NOMO-1 treated with DMSO at 0.1 percent for 48 hours (cell line): ENCODE measurements around the gene CYTH3.
"Not testable (repeated sequence)": the region's sequence is repeated elsewhere in the genome, so short reads cannot be mapped to it uniquely, and the experiment has no call there.

Experiments
- DNase-seq: peaks from one replicate; lab custom pipeline; 2025; ENCODE audit not compliant: unreplicated experiment; lab: John Stamatoyannopoulos, UW

Gene CYTH3

DNA sequence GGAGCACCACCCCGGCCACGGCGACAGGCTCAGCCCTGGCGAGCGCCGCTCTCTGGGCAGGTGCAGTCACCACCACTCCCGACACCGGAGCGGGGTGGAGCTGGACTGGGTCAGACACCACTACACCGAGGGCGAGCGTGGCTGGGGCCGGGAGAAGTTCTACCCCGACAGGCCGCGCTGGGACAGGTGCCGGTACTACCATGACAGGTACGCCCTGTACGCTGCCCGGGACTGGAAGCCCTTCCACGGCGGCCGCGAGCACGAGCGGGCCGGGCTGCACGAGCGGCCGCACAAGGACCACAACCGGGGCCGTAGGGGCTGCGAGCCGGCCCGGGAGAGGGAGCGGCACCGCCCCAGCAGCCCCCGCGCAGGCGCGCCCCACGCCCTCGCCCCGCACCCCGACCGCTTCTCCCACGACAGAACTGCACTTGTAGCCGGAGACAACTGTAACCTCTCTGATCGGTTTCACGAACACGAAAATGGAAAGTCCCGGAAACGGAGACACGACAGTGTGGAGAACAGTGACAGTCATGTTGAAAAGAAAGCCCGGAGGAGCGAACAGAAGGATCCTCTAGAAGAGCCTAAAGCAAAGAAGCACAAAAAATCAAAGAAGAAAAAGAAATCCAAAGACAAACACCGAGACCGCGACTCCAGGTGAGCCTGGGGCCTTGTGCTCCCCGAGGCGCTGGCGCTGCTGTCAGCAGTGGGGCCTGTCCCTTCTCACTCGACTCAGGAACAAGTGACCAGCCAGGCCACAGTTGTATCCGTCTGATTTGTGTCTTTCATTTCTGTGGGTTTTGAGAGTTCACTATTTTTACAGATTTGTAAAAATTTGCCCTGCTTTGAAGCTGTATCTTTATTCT lies 117.7 kb downstream of the CYTH3 start:
- no peak for DNase-seq

DNA sequence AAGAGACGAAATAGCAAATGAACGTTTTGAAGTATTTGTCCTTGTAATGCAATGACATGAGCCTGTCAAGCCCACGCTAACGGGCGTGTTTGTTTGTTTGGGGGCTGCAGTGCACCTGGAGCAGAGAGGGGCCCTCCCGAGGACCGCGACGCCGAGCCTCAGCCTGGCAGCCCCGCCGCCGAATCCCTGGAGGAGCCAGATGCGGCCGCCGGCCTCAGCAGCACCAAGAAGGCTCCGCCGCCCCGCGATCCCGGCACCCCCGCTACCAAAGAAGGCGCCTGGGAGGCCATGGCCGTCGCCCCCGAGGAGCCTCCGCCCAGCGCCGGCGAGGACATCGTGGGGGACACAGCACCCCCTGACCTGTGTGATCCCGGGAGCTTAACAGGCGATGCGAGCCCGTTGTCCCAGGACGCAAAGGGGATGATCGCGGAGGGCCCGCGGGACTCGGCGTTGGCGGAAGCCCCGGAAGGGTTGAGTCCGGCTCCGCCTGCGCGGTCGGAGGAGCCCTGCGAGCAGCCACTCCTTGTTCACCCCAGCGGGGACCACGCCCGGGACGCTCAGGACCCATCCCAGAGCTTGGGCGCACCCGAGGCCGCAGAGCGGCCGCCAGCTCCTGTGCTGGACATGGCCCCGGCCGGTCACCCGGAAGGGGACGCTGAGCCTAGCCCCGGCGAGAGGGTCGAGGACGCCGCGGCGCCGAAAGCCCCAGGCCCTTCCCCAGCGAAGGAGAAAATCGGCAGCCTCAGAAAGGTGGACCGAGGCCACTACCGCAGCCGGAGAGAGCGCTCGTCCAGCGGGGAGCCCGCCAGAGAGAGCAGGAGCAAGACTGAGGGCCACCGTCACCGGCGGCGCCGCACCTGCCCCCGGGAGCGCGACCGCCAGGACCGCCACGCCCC lies 118.5 kb downstream of the CYTH3 start:
- DNase-seq, result no peak

DNA sequence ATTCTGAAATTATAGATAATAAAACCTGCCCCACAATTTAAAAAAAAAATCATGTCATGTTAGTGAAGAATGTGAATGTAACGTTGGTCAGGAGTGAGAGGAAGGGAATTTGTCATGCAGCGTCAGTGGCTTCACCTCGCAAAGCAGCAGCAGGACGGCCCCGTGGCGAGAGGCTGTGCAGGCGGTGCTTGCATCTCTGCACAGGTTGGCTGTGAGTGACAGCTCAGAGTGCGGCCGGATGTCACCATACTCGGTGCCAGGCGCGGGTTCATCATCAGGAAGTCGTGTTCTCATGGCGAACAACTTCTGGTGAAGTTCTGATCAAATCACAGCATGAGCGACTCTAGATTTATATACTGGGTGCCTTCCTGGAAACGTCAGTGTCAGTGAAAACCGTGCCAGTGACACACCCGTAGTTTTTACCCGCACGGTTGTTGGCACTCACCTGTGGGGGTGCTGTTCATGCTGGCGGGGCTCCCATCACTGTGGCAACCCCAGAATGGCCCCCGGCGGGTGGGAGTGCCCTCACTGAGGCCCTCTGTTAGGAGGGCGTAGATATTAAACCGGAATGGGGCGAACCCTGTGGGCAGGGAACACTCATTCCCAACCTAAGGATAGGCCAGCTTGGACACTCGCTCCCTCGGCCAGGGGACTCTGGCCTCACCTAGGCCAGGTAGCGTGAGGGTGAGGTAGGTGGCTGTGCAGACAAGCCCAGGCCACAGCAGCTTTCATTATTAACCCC lies 120.3 kb downstream of the CYTH3 start:
- DNase-seq, result no peak

DNA sequence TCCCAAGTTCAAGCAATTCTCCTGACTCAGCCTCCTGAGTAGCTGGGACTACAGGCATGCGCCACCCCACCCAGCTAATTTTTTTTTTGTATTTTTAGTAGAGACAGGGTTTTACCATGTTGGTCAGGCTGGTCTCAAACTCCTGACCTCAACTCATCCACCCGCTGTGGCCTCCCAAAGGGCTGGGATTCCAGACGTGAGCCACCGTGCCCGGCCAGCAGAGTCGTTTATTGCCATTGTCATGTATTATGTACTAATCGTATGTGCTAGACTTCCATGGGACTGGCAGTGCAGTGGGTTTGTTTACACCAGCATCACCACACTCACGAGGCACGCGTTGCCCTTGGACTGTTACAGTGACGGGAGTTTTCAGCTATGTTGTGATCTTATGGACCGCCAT lies 120.9 kb downstream of the CYTH3 start:
- DNase-seq, result not testable (repeated sequence)

DNA sequence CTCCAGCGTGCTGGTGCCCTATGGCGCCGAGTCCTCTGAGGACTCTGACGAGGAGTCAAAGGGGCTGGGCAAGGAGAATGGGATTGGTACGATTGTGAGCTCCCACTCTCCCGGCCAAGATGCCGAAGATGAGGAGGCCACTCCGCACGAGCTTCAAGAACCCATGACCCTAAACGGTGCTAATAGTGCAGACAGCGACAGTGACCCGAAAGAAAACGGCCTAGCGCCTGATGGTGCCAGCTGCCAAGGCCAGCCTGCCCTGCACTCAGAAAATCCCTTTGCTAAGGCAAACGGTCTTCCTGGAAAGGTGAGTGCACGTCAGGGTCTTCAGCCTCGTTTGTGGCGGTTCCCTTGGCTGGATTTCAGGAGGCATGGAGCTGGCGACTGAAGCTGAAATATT lies 122.4 kb downstream of the CYTH3 start:
- no peak for DNase-seq

DNA sequence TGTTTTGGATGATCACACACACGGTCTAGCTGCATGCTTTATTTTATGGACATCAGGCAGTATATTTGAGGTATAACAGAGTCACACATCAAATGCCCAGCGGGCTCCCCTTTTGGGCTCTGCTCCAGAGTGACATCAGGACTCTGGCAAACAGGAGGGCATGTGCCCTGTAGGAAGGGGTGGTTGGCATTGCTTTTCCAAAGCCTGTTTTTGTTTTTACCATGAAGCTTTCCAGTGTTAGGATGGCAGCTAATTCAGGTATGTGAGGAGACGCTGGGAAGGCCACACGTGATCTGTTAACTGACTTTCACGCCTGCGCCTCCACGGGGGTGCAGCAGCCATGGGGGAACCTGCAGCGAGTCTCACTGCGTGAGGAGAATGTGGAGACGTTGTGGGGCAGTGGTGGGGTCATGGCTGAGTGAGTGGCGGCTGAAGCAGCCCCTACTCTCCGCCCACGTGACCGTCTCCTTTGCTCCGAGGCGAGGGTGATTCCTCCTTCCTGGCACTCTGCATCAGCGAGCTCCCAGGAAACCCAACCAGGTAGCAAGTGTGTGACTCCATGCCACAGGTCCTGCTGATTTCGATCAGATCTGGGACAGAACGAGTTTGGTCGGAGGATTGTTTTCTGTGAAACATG lies 123.6 kb downstream of the CYTH3 start:
- no peak for DNase-seq

DNA sequence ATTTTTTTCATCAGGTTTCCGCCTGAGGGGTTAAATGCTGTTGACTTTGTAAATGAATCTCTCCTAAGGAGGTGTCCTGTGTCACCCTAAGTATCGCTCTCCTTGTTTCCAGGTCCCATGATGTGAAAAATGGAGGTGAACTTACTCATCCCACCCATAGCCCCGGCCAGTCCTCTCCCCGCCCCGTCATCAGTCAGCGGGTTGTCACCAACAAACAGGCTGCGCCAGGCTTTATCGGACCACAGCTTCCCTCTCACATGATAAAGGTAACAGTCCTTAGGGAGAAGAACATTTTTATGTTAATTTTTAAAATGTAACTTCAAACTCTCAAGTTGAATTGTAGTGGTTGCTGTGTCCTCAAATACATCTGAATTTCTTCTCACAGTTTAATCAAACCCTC lies 124.8 kb downstream of the CYTH3 start:
- no peak for DNase-seq

DNA sequence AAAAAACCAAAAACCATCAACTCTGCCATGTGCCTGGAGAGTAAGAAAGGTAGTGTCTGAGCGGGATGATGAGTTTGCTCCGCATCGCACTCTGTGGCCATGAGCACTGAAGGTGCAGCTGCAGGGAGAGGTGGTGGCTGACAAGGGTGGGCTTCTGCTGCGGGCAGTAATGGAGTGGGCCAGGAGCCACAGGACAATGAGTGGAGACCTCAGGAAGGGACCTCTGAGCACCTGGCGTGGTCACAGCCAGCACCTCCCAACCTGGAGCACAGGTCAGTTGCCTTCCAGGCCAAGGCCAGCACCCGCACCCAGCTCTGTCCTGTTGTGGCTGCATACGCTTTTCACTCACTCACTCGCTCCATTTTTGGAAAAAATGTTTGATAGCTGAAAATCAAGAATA lies 125.8 kb downstream of the CYTH3 start:
- DNase-seq, result no peak

DNA sequence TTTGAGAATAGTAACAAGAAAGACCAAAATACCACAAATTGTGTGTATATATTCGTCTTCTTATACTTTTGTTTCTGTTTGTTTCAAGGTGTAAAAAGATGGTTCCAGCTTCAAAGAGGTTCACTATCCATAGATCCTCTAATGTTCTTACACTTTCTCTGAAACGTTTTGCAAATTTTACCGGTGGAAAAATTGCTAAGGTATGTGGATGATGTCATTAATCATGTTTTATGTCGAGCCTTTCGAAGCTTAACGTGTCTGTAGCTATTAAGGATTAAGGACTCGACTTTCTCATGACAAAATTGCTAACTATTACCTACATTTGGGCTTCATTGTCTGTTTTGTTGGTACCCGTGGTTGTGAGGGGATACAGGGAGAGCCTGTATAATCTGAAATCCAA lies 128.4 kb downstream of the CYTH3 start:
- no peak for DNase-seq

DNA sequence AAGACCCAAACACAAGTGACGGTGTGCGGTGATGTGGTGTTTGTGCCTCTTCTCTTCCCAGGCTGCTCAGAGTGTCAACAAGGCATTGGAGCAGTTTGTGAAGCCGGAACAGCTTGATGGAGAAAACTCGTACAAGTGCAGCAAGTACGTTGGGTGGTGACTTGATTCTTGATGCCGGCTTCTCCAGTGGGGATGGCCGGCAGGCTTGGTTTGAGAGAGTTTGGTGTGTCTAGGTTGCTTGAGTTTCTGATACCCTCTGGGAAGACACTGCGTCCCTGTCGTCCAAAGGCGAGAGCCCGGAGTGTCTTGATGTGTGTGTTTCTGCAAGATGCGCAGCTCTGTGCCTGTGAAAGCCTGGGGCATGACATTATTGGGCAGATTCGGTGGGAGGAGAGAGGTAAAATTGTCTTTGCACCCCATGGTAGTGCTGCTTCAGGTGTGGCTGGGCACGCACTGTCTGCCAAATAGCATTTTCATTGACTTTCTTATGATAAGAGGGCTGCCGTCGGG lies 129.5 kb downstream of the CYTH3 start:
- DNase-seq, result no peak

DNA sequence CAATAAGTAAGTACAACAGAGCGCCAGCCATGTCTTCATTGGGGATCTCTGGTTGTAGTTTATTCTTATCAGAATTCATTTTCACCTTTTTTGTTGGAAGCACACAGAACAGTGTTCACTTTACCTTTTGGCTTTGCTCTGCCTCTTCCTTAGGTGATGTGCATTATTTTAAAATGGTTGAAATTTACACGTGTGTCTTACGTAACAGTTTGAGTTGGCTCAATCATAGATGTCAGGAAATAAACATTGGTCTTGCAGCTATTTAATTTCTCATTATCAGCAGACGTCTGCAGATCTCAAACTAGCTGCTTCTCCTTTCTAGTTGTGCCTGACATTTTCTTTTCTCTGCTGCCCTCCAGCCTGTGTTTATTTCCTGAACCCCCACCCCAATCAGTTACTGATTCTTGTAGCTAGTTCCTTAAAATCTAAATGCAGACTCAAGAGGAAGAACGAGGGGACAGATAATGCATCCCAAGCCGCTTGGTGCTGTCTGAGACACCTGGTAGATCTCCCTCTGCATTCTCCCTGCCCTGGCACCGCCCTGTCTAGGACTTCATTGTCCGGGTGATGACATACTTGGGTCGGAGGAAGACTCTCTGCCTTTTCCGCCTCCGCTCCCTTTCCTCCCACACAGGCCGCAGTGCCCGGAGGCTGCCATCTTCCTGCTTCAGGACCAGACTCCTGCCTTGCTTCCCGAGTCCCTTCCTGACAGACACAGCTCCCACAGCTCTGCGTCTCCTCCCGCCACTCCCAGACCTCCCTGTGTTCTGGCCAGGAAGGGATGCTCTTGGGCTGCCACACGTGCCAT lies 133.0 kb downstream of the CYTH3 start:
- peak; percentile 85 for DNase-seq

DNA sequence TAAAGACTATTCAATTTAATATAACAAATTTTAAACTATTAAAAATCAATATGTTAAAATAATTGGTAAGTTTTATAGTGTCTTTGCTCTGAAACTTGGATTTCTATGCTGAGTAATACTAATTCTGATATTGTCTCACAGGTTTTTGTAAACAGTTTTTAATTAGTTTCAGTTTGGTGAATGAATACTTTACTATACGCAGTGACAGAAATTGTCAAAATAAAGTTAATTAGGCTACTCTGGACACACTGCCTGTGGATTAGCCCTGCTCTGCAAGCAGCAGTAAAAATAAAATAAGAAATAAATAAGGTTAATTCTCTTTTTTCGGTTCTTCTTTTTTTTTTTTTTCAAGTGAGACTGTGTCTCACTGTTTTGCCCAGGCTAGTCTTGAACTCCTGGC lies 135.9 kb downstream of the CYTH3 start:
- no peak for DNase-seq

DNA sequence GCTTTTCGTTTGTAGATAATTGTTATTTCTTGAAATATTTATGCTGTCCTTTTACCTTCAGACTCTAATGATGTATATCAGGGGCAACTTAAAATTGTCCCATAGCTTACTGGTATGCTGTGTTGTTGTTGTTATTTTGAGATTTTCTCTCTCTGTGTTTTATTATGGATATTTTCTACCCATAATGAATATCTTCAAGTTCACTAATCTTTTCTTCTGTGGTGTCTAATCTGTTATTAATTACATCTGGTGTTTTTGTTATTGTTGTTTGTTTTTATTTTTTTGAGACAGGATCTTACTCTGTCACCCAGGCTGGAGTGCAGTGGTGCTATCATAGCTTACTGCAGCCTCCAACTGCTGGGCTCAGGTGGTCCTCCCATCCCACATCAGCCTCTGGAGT lies 139.2 kb downstream of the CYTH3 start:
- DNase-seq, result no peak

DNA sequence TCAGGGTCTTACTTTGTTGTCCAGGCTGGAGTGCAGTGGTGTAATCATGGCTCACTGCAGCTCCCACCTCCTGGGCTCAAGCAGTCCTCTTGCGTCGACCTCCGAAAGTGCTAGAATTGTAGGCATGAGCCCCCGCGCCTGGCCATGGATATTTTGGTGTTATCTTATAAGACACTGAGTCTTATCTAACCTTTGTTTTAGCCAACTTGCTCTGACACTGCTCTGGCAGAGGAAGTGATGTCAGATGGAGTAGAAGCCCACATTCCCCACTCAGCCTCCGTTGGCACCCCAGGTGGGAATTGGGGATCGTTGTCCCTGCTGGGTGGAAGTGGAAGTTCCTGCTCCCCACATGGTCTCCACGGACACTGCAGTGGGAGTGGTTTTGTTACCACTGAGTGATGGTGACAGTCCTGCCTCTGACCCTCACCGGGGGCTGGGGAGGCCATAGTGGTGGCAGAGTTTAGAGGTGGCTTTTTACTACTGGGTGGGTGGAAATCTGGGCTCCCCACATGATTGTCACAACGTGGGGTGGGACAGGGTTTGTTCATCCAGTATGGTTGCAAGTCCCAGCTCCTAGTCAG lies 142.3 kb downstream of the CYTH3 start:
- DNase-seq, result no peak

DNA sequence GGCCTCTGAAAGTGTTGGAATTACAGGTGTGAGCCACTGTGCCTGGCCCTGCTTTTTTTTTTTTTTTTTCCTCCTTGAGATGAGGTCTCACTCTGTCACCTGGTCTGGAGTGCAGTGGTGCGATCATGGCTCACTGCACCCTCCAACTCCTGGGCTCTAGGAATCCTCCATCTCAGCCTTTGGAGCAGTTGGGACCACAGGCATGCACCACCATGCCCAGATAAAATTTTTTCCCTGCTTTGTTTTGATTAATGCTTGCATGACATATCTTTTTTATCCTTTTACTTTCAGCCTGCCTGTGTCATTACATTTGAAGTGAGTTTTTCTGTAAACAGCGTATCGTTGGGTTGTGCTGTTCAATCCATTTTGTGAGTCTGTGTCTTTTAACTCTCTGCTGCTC lies 144.2 kb downstream of the CYTH3 start:
- no peak for DNase-seq

DNA sequence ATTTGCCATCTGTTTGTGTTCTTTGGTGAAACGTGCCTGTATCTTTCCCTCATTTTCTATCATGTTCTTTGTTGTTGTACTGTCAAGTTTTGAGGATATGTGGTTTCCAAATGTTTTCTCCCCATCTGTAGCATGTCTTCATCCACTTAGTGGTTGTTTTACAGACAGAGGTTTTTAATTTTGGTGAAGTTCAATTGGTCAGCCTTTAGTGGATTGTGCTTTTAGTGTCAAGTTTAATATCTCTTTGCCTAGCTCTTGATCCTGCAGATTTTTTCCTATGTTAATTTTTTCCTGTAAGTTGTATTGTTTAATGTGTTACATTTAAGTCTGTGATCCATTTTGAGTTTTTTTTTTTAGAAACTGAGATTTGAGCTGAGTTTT lies 145.3 kb downstream of the CYTH3 start:
- DNase-seq, result no peak

DNA sequence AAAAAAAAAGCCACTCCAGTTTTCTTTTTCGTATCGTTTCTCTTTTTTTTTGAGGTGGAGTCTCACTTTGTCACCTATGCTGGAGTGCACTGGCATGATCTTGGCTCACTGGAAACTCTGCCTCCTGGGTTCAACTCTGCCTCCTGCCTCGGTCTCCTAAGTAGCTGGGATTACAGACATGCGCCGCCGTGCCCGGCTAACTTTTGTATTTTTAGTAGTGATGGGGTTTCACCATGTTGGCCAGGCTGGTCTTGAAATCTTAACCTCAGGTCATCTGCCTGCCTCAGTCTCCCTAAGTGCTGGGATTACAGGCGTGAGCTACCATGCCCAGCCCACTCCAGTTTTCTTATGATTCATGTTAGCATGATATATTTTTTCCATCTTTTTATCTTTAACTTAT lies 148.6 kb downstream of the CYTH3 start:
- no peak for DNase-seq

DNA sequence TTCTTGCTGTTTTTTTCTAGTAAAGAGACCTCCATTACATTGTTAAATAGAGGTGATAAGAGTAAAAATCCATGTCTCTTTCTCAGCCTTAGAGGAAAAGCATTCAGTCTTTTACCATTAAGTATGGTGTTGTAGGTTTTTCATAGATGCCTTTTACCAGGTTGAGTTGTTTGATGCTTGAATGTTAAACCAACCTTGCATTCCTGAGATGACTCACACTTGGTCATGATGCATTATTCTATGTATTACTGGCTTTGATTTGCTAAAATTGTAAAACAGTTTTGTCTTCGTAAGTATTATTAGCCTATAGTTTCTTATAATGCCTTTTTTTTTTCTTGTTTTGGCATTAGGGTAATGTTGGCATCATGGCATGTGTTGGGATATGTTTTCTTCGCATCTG lies 151.3 kb downstream of the CYTH3 start:
- DNase-seq, result no peak

DNA sequence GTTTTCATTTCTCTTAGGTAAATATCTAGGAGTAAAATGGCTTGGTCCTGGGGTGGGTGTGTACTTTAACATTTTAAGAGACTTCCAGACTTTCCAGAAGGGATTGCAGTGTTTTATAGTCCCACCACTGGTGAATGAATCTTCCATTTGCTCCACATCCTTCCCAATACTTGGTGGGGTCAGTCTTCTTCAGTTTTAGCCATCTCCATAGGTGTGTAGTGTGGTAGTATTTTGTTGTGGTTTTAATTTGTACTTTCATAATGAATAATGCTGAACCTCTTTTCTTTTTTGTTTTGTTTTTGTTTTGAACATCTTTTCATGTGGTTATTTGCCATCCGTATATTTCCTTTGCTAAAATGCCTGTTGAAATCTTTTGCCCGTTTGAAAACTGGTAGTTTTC lies 154.9 kb downstream of the CYTH3 start:
- no peak for DNase-seq

DNA sequence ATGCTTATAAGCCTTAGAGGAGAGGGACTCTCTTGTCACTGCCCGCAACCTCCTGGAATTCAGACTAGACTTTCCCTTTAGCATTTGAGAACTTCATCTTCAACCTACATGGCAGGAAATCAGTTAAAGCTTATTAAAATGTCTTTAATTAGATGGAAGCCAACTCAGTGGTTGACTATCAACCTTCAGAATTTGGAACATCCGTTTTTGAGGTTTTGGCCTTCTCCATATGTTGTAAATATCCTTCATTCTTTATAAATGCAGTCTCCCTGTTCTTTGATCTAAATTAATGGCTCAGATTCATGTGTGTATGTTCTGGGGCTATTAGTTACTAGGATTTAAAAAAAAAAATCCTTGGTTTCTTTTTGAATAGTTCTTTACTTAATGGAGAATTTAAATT lies 156.2 kb downstream of the CYTH3 start:
- DNase-seq, result no peak
